ENCODE data around the gene LAMB4. TPM values are rescaled to one million over a fixed set of nuclear protein-coding genes. Genes with fewer than 3 reads are reported as not detected.

LAMB4 gene
- total and polyA plus RNA-seq, 2 of the 8 experiments (the other 6 are each of a cell fraction or from before 2014, with no cell fraction given): not detected

GRCh38 chr7:108094933-108095710 is 35.0 kb downstream of the LAMB4 start (continued):
- TF ChIP-seq EZH2 (IDR thresholded peaks at IDR 0.05; ENCODE audit: low read depth, low read length, severe bottlenecking) (no peak), POLR2AphosphoS5 (IDR thresholded peaks at IDR 0.05; ENCODE audit: low read depth, low read length) (no peak), BACH1 (IDR thresholded peaks at IDR 0.05; ENCODE audit: low read length) (no peak), CHD2 (IDR thresholded peaks at IDR 0.05; ENCODE audit: low read length) (no peak)

All from H1 (cell line).